Measurements from ENCODE around the gene CASQ2.

DNA sequence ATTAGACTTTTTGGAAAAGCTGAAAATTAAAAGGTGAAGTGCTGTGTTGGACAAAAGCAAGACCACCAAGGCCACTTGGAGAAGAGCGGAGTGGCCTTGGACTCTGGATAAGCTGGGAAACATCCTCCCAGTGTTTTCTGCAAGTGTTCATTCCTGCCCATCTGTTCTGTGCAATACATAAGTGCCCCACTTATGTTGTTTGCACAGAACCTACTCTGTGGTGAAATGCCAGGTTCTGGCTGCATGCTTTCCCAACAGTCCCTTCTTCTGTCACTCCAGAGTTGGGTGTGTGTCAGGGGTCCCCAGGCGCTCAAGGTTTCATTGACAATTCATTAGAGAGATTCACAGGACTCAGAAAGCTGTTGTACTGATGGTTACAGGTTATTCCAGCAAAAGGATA, 42.1 kb upstream of the CASQ2 start:
- TF ChIP-seq, protein P1, sequence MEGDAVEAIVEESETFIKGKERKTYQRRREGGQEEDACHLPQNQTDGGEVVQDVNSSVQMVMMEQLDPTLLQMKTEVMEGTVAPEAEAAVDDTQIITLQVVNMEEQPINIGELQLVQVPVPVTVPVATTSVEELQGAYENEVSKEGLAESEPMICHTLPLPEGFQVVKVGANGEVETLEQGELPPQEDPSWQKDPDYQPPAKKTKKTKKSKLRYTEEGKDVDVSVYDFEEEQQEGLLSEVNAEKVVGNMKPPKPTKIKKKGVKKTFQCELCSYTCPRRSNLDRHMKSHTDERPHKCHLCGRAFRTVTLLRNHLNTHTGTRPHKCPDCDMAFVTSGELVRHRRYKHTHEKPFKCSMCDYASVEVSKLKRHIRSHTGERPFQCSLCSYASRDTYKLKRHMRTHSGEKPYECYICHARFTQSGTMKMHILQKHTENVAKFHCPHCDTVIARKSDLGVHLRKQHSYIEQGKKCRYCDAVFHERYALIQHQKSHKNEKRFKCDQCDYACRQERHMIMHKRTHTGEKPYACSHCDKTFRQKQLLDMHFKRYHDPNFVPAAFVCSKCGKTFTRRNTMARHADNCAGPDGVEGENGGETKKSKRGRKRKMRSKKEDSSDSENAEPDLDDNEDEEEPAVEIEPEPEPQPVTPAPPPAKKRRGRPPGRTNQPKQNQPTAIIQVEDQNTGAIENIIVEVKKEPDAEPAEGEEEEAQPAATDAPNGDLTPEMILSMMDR (IDR thresholded peaks at IDR 0.05): no peak
- no peak for TF ChIP-seq POLR2A (IDR thresholded peaks at IDR 0.05)

Data from testis (tissue), 2 donors.